ENCODE data around the gene PCSK5. TPM values are rescaled to one million over a fixed set of nuclear protein-coding genes. Genes with fewer than 3 reads are reported as not detected.

The PCSK5 gene
- total RNA-seq, 1 experiment from 2014 or later = 7.5 TPM

GRCh38 chr9:76352026-76352620, 461.6 kb downstream of the PCSK5 start:
- Histone ChIP-seq H3K27ac (ENCODE audit: insufficient read length, low read depth, low read length) (no peak overlapping the region), H3K23me2 (ENCODE audit: insufficient read length, low read depth, low read length, poor library complexity, severe bottlenecking) (no peaks in the 10 kb centered on the region), H2BK20ac (ENCODE audit: low read depth, low read length, poor library complexity, severe bottlenecking) (no peak overlapping the region), H3K27me3 (ENCODE audit: insufficient read depth, low read length) (no peaks in the 10 kb centered on the region), H3K9me3 (ENCODE audit: control insufficient read depth, low read depth, low read length) (no peaks in the 10 kb centered on the region), H4K91ac (ENCODE audit: insufficient read length, low read depth, low read length) (no peak overlapping the region), H3K14ac (ENCODE audit: insufficient read depth, low read length) (no peak overlapping the region), H2BK15ac (ENCODE audit: low read depth, low read length) (no peak overlapping the region), H4K8ac (replicated peaks; ENCODE audit: insufficient read length, low read depth, low read length) (no peak overlapping the region), H3K18ac (ENCODE audit: insufficient read length, low read depth, low read length) (no peak overlapping the region), H2AK5ac (ENCODE audit: insufficient read length, low read length) (no peak overlapping the region), H4K5ac (ENCODE audit: insufficient read length, low read depth, low read length) (no peak overlapping the region), H3K4me1 (ENCODE audit: insufficient read depth, low read length) (no peaks in the 10 kb centered on the region), H3K79me1 (ENCODE audit: insufficient read depth, low read depth, low read length, poor library complexity, severe bottlenecking) (no peaks in the 10 kb centered on the region), H3K4ac (ENCODE audit: low read depth, low read length) (no peak overlapping the region), H3K79me2 (ENCODE audit: insufficient read depth, low read length) (no peaks in the 10 kb centered on the region), H3K56ac (ENCODE audit: insufficient read length, low read depth, low read length) (no peak overlapping the region), H3K9ac (ENCODE audit: extremely low read depth, insufficient read length, low read length) (no peak overlapping the region), H2BK5ac (ENCODE audit: insufficient read length, low read length) (no peak overlapping the region), H3K23ac (ENCODE audit: insufficient read length, low read depth, low read length) (no peak overlapping the region), H2AFZ (ENCODE audit: low read length) (no peak overlapping the region), H4K20me1 (ENCODE audit: control insufficient read depth, insufficient read depth, insufficient read length) (no peaks in the 10 kb centered on the region), H2BK120ac (ENCODE audit: low read depth, low read length, poor library complexity, severe bottlenecking) (no peak overlapping the region), H2BK12ac (ENCODE audit: insufficient read length, low read depth, low read length) (no peak overlapping the region), H3K4me2 (ENCODE audit: insufficient read depth, insufficient read length, low read length) (no peak overlapping the region), H3T11ph (ENCODE audit: low read length) (no peak overlapping the region)
- Mint-ChIP-seq H3K27me3 (ENCODE audit: low read depth) (no peaks in the 10 kb centered on the region), H3K4me1 (0 out of 4 replicates have a peak, but pooled peaks cover 0 to 2% of the 10 kb centered on the region in 2 experiments), H3K4me3 (no peak overlapping the region), H3K9me3 (no peaks in the 10 kb centered on the region), H3K36me3 (ENCODE audit: insufficient read depth in 1 of 3, low read depth in 3 of 3) (no peaks in the 10 kb centered on the region), H3K27ac (no peak overlapping the region)
- TF ChIP-seq, protein P1, sequence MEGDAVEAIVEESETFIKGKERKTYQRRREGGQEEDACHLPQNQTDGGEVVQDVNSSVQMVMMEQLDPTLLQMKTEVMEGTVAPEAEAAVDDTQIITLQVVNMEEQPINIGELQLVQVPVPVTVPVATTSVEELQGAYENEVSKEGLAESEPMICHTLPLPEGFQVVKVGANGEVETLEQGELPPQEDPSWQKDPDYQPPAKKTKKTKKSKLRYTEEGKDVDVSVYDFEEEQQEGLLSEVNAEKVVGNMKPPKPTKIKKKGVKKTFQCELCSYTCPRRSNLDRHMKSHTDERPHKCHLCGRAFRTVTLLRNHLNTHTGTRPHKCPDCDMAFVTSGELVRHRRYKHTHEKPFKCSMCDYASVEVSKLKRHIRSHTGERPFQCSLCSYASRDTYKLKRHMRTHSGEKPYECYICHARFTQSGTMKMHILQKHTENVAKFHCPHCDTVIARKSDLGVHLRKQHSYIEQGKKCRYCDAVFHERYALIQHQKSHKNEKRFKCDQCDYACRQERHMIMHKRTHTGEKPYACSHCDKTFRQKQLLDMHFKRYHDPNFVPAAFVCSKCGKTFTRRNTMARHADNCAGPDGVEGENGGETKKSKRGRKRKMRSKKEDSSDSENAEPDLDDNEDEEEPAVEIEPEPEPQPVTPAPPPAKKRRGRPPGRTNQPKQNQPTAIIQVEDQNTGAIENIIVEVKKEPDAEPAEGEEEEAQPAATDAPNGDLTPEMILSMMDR (conservative IDR thresholded peaks at IDR 0.05) = no peak
- DNase-seq = no peak
- no CpG with 5 or more reads among the region's 4 CpGs for WGBS (ENCODE audit: extremely low coverage, insufficient read length, low lambda C conversion rate)

Data from H9 (cell line).